AG04450 (cell line): ENCODE data around the gene CAMK4. TPM values are rescaled to one million over a fixed set of nuclear protein-coding genes. Genes with fewer than 3 reads are reported as not detected.
"Not testable (repeated sequence)": the region's sequence is repeated elsewhere in the genome, so short reads cannot be mapped to it uniquely, and the experiment has no call there.

Source experiments
- CTCF ChIA-PET: fragments of 300-600, 350-600 bp; formaldehyde crosslinking; extraction: SDS; loops from one replicate; lab custom pipeline; 2022; ENCODE audit warnings: antibody characterized with exemption, inconsistent platforms; lab: Charles Lee
- POLR2A ChIA-PET: fragments of 350-600 bp; formaldehyde crosslinking; extraction: SDS; loops from one replicate; lab custom pipeline; 2021; ENCODE audit warnings: antibody characterized with exemption, inconsistent platforms; lab: Yijun Ruan, JAX
- DNase-seq: peaks from one replicate; pipeline ENCODE4 v3.0.0-alpha.2; 2011; ENCODE audit warnings: low read depth, low spot score
- H3K27ac ChIP-seq: one replicate; pipeline ENCODE4 v1.5.1; 2012; ENCODE audit warnings: low read depth, low read length, control low read depth
- H3K27me3 ChIP-seq: one replicate; pipeline ENCODE4 v1.6.0; 2012; ENCODE audit warnings: low read length; ENCODE audit not compliant: control insufficient read depth, insufficient read depth
- H3K4me3 ChIP-seq: 2 replicates; pipeline ENCODE4 v1.5.1; 2011; ENCODE audit warnings: mild to moderate bottlenecking, low read depth, low read length, control low read depth
- H3K9me3 ChIP-seq: 2 replicates; pipeline ENCODE4 v1.5.1; 2012; ENCODE audit warnings: low read length; ENCODE audit not compliant: control insufficient read depth, insufficient read depth
- polyA plus RNA-seq: library from polyadenylated mRNA; depleted of rRNA; stranded (reverse); fragments of >200 nt; gene quantifications from 2 replicates; pipeline ENCODE4 v1.2.3, GENCODE V29; 2011
- TF ChIP-seq, protein P1 (sequence below): IDR thresholded peaks from 2 replicates; pipeline ENCODE4 v1.5.1; 2011; ENCODE audit warnings: low read depth, low read length, control low read depth, inconsistent platforms

Gene CAMK4
- polyA plus RNA-seq, 1 experiment: 3.2 TPM

DNA sequence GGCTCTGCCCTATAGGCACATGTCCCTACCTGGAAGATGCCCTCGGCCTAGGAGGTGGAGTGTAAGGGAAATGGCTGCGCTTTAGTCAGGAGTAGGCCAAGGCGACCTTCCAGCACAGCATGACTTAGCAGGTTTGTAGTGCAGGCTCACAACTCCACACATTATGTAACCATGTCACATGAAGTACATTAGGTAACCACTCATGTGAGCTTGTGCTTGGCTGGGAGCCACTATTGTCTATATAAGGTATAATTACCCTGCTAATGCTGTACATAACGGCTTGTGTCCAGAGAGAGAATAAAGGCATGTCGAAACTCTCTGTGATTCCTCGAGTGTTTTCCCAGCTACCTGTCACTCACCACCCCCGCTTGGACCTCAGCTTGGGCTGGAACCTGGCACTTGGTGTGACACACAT lies 74.9 kb downstream of the CAMK4 start:
- no peak for DNase-seq
- TF ChIP-seq, protein P1, sequence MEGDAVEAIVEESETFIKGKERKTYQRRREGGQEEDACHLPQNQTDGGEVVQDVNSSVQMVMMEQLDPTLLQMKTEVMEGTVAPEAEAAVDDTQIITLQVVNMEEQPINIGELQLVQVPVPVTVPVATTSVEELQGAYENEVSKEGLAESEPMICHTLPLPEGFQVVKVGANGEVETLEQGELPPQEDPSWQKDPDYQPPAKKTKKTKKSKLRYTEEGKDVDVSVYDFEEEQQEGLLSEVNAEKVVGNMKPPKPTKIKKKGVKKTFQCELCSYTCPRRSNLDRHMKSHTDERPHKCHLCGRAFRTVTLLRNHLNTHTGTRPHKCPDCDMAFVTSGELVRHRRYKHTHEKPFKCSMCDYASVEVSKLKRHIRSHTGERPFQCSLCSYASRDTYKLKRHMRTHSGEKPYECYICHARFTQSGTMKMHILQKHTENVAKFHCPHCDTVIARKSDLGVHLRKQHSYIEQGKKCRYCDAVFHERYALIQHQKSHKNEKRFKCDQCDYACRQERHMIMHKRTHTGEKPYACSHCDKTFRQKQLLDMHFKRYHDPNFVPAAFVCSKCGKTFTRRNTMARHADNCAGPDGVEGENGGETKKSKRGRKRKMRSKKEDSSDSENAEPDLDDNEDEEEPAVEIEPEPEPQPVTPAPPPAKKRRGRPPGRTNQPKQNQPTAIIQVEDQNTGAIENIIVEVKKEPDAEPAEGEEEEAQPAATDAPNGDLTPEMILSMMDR: no peak
- no peak overlapping the region for H3K27ac ChIP-seq
- no peaks in the 10 kb centered on the region; the same call in 1 of the 2 replicates for H3K9me3 ChIP-seq
- H3K4me3 ChIP-seq: no peak overlapping the region
- CTCF ChIA-PET: no interaction called here
- H3K27me3 ChIP-seq: no peaks in the 10 kb centered on the region
- POLR2A ChIA-PET: no interaction called here

DNA sequence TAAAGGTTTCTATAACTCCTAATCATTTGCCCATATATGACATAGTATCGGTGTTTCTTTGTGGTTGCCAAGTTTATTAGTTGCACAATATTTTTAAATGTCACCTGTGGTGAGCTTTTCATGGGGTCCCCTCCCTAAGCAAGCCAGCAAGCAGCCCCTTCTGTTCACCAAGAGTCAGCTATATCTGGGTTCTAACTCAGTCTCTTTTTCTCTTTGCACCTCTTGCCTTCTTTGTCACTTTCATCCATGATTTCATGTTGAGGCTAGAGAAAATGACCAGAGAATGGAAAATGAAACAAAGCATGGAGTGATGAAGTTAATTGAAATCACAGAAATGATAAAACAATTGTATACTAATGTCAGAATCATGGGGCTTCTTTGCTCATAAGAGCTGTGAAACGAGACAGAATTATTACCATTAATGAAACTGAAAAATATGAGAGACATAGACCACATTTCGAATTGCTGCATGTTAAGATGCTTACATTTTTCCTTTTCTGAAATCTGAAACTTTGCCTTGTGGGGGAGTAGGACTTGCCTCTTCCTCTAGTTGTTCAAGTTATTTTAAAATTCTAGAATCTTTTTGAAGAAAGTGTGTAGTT lies 75.7 kb downstream of the CAMK4 start:
- Histone ChIP-seq H3K9me3 (no peaks in the 10 kb centered on the region; the same call in 1 of the 2 replicates), H3K27ac (no peak overlapping the region), H3K27me3 (no peaks in the 10 kb centered on the region), H3K4me3 (no peak overlapping the region)
- no peak for DNase-seq
- ChIA-PET CTCF (no interaction called here), POLR2A (no interaction called here)
- TF ChIP-seq, protein P1: no peak

DNA sequence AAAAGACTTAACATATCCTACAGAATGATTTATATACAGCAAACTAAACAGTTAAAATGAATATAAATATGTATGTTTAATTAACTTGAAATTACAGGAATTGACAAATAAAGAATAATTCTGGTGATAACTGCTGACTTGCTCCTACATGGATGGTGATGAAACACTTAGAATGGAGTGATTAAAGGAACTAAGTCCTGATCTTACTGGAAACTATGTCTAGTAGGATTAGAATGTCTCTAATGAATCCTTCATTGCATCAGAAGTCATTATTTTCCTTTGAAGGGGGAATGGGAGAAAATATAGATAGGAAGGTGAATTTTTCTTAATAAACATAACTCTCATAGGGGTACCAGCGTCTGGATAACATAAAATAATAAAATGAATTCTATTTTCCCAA lies 77.1 kb downstream of the CAMK4 start:
- TF ChIP-seq, protein P1: no peak
- POLR2A ChIA-PET: no interaction called here
- H3K9me3 ChIP-seq: no peaks in the 10 kb centered on the region; the same call in 1 of the 2 replicates
- H3K27ac ChIP-seq: no peak overlapping the region
- CTCF ChIA-PET: no interaction called here
- H3K4me3 ChIP-seq: no peak overlapping the region
- DNase-seq: no peak
- H3K27me3 ChIP-seq: no peaks in the 10 kb centered on the region

DNA sequence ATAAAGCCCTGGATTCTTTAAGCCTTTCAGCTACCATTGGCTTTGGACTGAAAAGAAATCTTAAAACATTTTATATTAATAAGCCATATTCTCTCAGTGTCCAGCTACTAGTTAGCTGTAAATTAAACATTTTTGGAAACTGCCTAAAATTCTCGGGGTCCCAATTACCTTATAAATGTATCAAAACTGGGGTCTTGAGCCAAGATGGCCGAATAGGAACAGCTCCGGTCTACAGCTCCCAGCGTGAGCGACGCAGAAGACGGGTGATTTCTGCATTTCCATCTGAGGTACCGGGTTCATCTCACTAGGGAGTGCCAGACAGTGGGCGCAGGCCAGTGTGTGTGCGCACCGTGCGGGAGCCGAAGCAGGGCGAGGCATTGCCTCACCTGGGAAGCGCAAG lies 77.9 kb downstream of the CAMK4 start:
- H3K9me3 ChIP-seq, CTCF ChIA-PET, H3K4me3 ChIP-seq, H3K27me3 ChIP-seq, H3K27ac ChIP-seq, DNase-seq, POLR2A ChIA-PET: not testable (repeated sequence)

DNA sequence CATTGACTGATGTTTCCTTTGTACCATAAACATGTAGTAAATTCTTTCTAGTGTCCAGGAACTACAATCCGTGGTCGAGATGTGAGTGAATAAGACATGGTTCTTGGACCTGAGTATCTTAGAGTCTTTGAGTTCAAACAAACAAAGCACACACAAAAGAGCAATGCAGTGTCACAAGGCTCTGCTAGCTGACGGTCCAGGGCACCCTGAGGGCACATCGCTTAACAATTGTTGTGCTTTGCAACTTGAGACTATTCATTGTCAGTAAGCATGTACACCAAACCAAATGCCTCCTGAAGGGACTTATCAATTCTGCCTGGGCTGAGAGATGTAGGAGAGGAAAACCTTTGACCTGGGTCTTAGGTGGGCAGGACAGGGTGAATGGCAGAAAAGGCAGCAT lies 84.8 kb downstream of the CAMK4 start:
- Histone ChIP-seq H3K4me3 (no peak overlapping the region), H3K27me3 (no peaks in the 10 kb centered on the region), H3K27ac (no peak overlapping the region), H3K9me3 (no peaks in the 10 kb centered on the region)
- POLR2A ChIA-PET: no interaction called here
- CTCF ChIA-PET: no interaction called here
- TF ChIP-seq, protein P1: no peak
- DNase-seq: no peak
